Measurements from ENCODE around the gene CCL16. TPM values are rescaled to one million over a fixed set of nuclear protein-coding genes. Genes with fewer than 3 reads are reported as not detected.

Gene CCL16
- total and polyA plus RNA-seq, 2 donors (not counting 1 experiment from before 2014, with no cell fraction given) = not detected

- Histone ChIP-seq H3K4me1 (ENCODE audit: control insufficient read depth in 2 of 2, insufficient read depth in 2 of 2, low read length in 2 of 2) (no peaks in the 10 kb centered on the region), H3K27me3 (replicated peaks in 1 of 4; ENCODE audit: control extremely low read depth in 1 of 4, control insufficient read depth in 3 of 4, insufficient read depth in 4 of 4, low read length in 3 of 4) (peaks cover 0 to 13% (median 5%) of the 10 kb centered on the region in 4 experiments), H3K4me2 (replicated peaks; ENCODE audit: low read depth, low read length, poor library complexity, severe bottlenecking) (no peak overlapping the region), H3K27ac (ENCODE audit: low read length in 2 of 2) (no peak overlapping the region), H3K9me3 (ENCODE audit: control extremely low read depth in 1 of 3, control insufficient read depth in 2 of 3, insufficient read depth in 1 of 3, low read length in 2 of 3) (peaks cover 0 to 9% (median 0%) of the 10 kb centered on the region in 3 donors), H2AFZ (ENCODE audit: insufficient read depth, low read depth, low read length, poor library complexity, severe bottlenecking) (no peak overlapping the region), H3K79me2 (ENCODE audit: control insufficient read depth, insufficient read depth, low read length) (no peaks in the 10 kb centered on the region), H3K4me3 (ENCODE audit: control extremely low read depth in 1 of 5, extremely low read depth in 1 of 5, insufficient read depth in 1 of 5, low read depth in 2 of 5, low read length in 4 of 5) (no peak overlapping the region), H4K20me1 (ENCODE audit: control insufficient read depth, insufficient read depth, low read length, poor library complexity, severe bottlenecking) (no peaks in the 10 kb centered on the region), H3K36me3 (replicated peaks in 1 of 2; ENCODE audit: control extremely low read depth in 1 of 2, control insufficient read depth in 1 of 2, extremely low read depth in 1 of 2, insufficient read depth in 2 of 2, low read length in 1 of 2) (no peaks in the 10 kb centered on the region), H3K9ac (ENCODE audit: low read length) (no peak overlapping the region)
- no peak overlapping the region for H3K4me3 Mint-ChIP-seq
- no peak for ATAC-seq (ENCODE audit: low read depth)
- DNase-seq = no peak
- H3K27ac Mint-ChIP-seq = no peak overlapping the region
- POLR2A ChIA-PET = no interaction called here
- intact Hi-C loops (cut with micrococcal nuclease) = no loop called here
- H3K4me1 Mint-ChIP-seq = no peaks in the 10 kb centered on the region
- CTCF ChIA-PET = interaction anchor here (0.6 kb wide), 1 partner anchor 34 kb away, joined by 3 read pairs; no protein-coding TSS in a partner anchor
- WGBS (ENCODE audit: insufficient coverage) = 70% methylated on average over 3 of the region's 4 CpGs
- no peaks in the 10 kb centered on the region for H3K9me3 Mint-ChIP-seq (ENCODE audit: insufficient read depth)
- no peak for TF ChIP-seq CTCF (IDR thresholded peaks at IDR 0.05)
- TF ChIP-seq EZH2 (IDR thresholded peaks at IDR 0.05; ENCODE audit: borderline replicate concordance, insufficient read depth, low read depth, low read length, poor library complexity, severe bottlenecking) = no peak
- peaks cover 41% of the 10 kb centered on the region for H3K27me3 Mint-ChIP-seq
These were observed 46.5 kb upstream of the CCL16 start for GRCh38 chr17:36027761-36028160.

GRCh38 chr17:36024106-36024869, 43.0 kb upstream of the CCL16 start:
- Mint-ChIP-seq H3K4me1 (no peaks in the 10 kb centered on the region), H3K4me3 (no peak overlapping the region), H3K9me3 (ENCODE audit: insufficient read depth) (peaks cover 2% of the 10 kb centered on the region), H3K27ac (no peak overlapping the region), H3K27me3 (peaks cover 26% of the 10 kb centered on the region)
- no CpG with 5 or more reads among the region's 6 CpGs for WGBS (ENCODE audit: insufficient coverage)
- Histone ChIP-seq H2AFZ (ENCODE audit: insufficient read depth, low read depth, low read length, poor library complexity, severe bottlenecking) (no peak overlapping the region), H3K36me3 (replicated peaks in 1 of 2; ENCODE audit: control extremely low read depth in 1 of 2, control insufficient read depth in 1 of 2, extremely low read depth in 1 of 2, insufficient read depth in 2 of 2, low read length in 1 of 2) (no peaks in the 10 kb centered on the region), H3K9ac (ENCODE audit: low read length) (no peak overlapping the region), H3K27me3 (replicated peaks in 1 of 4; ENCODE audit: control extremely low read depth in 1 of 4, control insufficient read depth in 3 of 4, insufficient read depth in 4 of 4, low read length in 3 of 4) (peaks cover 0 to 8% (median 0%) of the 10 kb centered on the region in 4 experiments), H3K4me3 (ENCODE audit: control extremely low read depth in 1 of 5, extremely low read depth in 1 of 5, insufficient read depth in 1 of 5, low read depth in 2 of 5, low read length in 4 of 5) (no peak overlapping the region), H3K4me1 (ENCODE audit: control insufficient read depth in 2 of 2, insufficient read depth in 2 of 2, low read length in 2 of 2) (no peaks in the 10 kb centered on the region), H3K79me2 (ENCODE audit: control insufficient read depth, insufficient read depth, low read length) (no peaks in the 10 kb centered on the region), H4K20me1 (ENCODE audit: control insufficient read depth, insufficient read depth, low read length, poor library complexity, severe bottlenecking) (no peaks in the 10 kb centered on the region), H3K4me2 (replicated peaks; ENCODE audit: low read depth, low read length, poor library complexity, severe bottlenecking) (no peak overlapping the region), H3K9me3 (ENCODE audit: control extremely low read depth in 1 of 3, control insufficient read depth in 2 of 3, insufficient read depth in 1 of 3, low read length in 2 of 3) (peaks cover 0 to 11% (median 0%) of the 10 kb centered on the region in 3 donors), H3K27ac (ENCODE audit: low read length in 2 of 2) (no peak overlapping the region)
- DNase-seq = no peak
- intact Hi-C loops (cut with micrococcal nuclease) = no loop called here
- ChIA-PET POLR2A (no interaction called here), CTCF (no interaction called here)
- TF ChIP-seq EZH2 (IDR thresholded peaks at IDR 0.05; ENCODE audit: borderline replicate concordance, insufficient read depth, low read depth, low read length, poor library complexity, severe bottlenecking) (no peak), CTCF (IDR thresholded peaks at IDR 0.05) (no peak)
- no peak for ATAC-seq (ENCODE audit: low read depth)
